CD4-positive, alpha-beta T cell treated with Interleukin-2 at 100 ng/mL for 4 hours (primary cell): Measurements from ENCODE around the gene IFNA14.
"Not testable (repeated sequence)": the region's sequence is repeated elsewhere in the genome, so short reads cannot be mapped to it uniquely, and the experiment has no call there.

Experiments
- DNase-seq: peaks from one replicate; pipeline ENCODE4 v3.0.0-alpha.2; 2020; ENCODE audit warnings: low spot score

The IFNA14 gene

DNA sequence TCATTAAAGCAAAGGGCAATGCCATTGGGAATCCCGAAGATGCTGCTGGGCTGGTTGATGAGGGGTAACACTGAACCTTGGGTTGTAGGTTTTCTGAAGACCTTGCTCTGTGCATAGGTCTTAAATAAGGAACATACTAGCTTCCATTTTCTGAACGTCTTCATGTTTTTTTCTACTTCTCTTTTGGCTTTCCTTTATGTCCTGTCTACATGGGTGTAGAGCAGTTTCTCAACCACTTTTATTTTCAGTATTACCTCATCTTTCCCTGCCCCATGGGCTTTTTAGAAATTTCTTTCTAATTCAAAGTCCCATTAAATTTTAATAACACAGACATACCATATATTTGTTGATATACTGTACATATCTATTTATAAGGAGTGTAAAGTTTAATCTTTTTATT is at the start of gene IFNA14:
TSS of gene IFNA14 (minus strand) at position 95 of the 400 bp plus-strand sequence. CDS start at position 25, 70 bp downstream.
- no peak for DNase-seq

- DNase-seq, result no peak
These were observed 47.5 kb upstream of the IFNA14 start for GRCh38 chr9:21287280-21287679.

GRCh38 chr9:21286659-21287058 is 46.9 kb upstream of the IFNA14 start:
- DNase-seq, result no peak

GRCh38 chr9:21286099-21286498 is 46.3 kb upstream of the IFNA14 start:
- DNase-seq, result no peak

DNA sequence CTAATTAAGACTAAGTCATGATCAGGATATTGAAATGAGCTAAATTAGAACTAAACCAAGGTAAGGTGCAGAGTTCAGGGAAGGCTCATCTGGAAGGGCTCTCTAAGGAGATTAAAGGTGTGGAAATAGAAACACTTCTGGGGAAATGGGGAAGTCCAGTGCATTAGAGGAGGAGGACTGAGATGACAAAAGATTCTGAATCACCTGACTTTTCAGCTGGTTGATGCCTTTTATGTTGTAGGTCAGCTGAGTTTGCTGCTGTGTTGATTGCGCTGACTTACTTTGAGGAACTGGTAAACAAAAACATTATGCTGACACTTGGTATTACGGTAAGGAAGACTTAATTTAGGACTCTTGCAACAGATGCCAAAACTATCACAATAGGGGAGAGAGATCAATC is 41.5 kb upstream of the IFNA14 start:
- no peak for DNase-seq

DNA sequence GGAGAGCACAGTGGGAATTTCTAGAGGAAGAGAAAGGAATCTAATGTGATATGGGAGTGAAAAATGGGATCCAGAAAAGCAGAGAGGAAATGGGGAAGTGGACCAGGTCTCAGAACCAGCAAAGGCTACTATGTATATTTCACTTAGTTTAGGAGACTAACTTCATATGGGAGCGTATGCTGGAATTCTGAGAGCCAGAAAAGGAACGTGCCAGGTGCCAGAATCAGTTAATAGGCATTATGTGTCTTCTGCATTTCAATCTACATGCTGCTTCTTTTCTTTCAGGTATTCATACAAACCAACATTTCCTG is 28.5 kb upstream of the IFNA14 start:
- no peak for DNase-seq

DNA sequence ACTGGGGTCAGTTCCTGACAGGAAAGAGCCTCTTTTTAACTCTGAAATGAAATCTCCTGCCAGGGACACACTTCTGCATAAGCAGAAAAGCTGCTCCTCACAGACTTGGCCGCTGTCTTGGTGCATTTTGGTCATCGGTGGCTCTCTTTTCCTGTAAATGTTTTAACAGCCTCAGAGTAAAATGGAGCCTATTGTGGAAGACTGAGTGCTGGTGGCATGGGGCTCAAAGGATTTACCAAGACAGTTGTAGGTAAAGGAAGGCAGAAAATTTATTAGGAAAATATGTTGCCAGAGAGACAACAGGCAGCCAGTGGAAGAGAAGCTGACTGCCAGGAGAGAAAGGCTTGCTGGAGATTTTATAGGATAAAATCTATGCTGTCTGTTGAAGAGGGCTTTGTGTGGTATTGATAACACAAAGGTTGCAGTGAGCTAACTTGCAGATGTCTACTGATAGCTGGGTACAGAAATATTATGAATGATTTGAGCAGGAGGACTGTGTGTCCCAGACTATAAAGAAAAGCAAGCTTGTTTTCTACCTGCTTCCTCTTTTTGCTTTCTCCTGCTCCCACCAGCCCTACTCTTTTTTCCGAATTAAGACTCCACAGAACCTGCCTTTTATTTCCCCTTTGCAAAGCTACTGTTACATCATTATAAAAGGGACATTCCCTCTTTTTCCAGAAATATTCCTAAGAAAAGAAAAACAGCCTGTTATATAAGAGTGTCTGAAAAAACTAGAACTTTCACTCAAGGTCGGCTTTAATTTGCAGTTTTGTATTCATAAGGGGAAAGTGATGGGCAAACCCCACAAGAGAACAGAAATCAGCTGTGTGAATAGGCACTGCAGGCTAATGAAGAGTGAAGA is 27.9 kb upstream of the IFNA14 start:
- DNase-seq, result no peak

DNA sequence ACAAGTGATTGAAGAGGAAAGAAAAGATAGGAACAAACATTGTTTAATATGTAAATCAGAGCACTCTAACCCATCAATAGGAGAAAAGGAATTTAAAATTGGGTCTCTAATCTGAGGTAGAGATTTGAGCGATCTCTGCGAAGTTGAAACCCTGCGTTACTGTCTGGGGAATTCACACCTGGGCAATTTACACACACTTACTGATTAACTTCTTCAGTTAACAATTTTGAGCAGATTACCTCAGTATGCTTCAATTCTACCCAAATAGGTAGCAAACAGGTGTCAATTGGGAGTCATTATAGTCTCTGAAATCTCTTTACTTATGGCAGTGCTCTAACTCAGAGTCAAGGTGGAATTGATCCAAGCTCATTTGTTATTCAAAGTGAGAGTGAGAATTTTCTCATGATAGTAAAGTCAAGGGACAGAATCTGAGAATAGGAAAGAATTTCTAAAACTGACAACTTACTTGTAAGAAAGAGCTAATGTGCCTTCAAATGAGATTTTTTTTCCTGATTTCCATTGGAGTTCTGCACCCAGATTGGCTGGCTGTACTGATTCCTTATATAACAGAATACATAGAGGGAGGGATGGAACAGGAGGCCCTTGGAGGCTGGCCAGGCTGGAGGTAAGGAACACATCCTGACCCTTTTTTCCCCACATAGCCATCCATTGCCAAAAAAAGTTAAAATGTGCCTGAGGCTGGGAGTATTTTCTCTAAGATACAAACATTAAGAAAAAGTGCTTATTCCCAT is 27.1 kb upstream of the IFNA14 start:
- DNase-seq, result no peak

DNA sequence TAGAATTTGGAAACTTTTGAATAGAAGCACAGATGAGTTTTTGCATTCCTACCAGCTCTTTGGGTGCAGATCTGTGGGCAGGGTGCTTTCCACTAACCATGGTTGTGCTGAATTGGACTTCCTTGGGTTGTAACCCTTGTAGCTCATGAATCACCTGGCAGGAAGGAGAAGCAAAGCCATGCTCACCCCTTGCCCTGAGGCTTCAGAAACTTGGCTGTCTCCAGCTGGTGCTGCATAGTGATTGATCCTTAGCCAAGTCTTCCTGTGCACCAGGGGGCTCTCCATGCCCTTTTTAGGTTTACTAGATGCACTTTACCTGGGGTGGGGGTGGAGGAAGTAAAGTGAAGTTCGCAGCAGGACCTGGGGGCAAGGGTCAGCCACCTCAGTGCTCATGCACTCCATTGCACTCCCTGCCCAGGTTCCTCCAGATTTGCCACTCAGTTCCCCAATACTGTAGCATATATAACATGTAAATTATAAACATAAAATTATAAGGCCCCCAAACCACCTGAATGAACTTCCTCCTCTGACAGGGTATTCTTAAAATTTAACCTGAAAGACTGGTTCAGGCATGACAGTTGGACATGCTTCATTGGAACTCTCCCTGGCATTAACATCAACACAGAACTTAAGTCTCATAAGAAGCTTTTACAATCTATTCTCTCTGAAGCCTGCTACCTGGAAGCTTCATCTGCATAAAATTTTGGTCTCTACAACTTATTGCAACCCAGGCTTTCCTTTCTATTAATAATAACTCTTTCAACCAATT is 25.8 kb upstream of the IFNA14 start:
- DNase-seq, result no peak

DNA sequence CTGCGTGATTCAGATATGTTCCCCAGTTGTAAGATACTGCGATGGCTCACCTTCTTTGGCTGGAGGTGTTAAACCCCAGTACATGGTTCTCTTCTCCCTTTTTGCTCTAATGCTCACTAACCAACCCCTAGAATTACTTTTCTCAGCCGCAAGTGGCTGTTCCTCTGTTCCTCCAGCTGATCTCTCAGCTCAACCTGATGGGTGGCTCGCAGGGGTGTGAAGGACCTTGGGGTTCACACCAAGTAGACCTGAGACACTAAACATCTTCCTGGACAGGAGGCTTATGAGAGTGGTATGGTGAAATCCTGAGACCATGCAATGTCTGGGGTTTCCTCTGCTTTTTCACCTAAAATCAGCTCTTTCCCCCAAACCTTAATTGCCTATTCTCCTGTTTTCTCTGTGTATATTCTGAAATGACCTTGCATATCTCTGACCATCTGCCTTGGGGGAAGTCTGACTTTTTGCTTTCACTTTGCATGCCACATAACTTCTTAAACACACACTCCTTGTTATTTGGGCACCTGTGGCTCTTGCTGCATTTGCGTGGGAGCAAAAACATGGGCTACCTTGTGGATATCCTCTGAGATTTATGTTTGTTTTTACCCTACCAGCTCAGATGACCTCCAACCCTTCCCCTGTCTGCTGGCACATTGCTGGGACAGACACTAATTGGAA is 15.9 kb upstream of the IFNA14 start:
- no peak for DNase-seq

DNA sequence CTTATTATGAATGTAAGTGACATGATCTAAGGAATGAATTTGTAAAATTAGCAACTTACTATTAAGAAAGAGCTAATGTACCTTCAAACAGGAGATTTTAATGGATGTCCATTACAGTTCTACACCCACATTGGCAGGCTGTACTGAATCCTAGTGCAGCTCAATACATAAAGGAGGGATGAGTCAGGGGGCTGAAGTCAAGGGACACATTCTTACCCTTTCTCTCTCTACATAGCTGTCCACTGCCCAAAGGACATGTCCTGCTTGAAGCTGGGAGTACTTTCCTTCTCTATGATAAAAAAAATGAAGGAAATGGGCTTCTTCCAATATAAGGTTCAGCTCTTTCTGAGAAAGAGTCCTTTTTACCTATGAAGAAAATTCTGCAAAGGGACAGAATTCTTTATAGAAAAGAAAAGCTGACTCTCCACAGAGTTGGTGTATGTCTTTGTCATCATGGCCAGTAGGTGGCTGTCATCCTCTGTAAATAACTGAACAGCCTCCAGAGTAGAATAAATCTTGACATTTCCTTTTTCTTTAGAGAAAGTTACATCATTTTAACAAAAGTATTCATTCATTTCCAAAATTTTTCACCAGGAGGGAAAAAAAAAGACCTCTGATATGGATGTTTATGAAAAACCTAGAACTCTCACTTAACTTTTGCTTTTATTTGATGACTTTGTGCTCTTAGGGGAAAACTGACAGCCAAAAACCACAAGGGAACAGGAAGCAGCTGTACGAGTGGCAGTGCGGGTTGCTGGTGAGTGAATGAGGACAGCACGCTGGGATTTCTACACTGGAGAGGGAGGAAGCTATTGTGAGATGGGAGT is 13.1 kb upstream of the IFNA14 start:
- DNase-seq, result peak; percentile 8

DNA sequence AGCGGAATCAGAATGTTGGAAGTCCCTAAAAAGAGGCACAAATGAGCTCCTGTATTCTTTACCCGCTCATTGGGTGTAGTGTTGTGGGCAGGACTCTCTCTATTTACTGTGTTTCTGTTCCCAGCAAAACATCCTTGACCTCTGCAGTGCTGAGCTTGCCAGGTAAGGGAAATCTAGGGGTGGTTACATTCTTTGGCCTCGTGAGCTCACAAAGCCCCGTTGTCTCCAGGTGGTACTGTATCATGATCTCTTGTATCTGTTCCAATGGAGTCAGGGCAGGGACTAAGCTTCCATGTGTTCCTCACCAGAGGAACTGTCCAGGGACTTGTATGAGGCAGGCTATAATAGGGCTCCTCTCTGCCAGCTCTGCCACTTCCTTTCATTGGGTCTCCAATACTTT is 11.8 kb upstream of the IFNA14 start:
- no peak for DNase-seq

- DNase-seq, result no peak
These were observed 11.4 kb upstream of the IFNA14 start for GRCh38 chr9:21251190-21251589.

- no peak for DNase-seq
These were observed 5.0 kb upstream of the IFNA14 start for GRCh38 chr9:21244836-21245235.

DNA sequence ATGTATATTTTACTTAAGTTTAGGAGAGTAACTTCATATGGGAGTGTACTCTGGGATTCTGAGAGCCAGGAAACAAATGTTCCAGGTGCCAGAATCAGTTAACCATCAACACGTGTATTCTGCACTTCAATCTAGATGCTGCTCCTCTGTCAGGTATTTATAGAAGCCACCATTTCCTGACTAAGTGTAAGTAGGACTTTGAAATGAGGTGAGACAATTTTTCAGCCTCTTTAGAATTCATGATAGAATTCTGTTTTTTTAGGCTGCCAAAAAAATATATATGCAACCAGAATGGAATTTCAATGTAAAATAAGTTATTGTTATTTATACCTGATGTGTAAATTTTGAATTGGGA is 3.5 kb downstream of the IFNA14 start:
- not testable (repeated sequence) for DNase-seq

GRCh38 chr9:21235468-21236359 is 4.1 kb downstream of the IFNA14 start:
- DNase-seq, result peak; percentile 35

- no peak for DNase-seq
These were observed 5.6 kb downstream of the IFNA14 start for GRCh38 chr9:21234153-21234687.

- DNase-seq, result no peak
These were observed 6.5 kb downstream of the IFNA14 start for GRCh38 chr9:21233258-21233657.

DNA sequence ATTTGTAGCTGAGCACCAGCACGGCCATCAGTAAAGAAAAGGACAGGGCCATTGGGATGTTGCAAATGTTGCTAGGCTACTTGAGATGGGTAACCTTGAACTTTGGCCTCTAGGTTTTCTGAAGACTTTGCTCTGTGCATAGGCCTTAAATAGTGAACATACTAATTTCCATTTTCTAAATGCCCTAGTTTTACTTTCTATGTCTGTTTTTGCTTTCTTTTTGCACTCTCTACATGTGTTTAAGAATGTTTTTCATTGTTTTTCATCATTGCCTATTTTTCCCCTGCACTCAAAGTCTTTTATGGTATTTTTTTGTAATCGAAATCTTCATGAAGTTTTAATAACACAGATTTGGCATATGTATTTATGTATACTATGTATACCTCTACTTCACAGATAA is 11.7 kb downstream of the IFNA14 start, which contains the start of gene IFNA17:
TSS of gene IFNA17 (minus strand) at position 101 of the 400 bp plus-strand sequence. CDS start at position 52, 49 bp downstream.
- DNase-seq, result no peak

DNA sequence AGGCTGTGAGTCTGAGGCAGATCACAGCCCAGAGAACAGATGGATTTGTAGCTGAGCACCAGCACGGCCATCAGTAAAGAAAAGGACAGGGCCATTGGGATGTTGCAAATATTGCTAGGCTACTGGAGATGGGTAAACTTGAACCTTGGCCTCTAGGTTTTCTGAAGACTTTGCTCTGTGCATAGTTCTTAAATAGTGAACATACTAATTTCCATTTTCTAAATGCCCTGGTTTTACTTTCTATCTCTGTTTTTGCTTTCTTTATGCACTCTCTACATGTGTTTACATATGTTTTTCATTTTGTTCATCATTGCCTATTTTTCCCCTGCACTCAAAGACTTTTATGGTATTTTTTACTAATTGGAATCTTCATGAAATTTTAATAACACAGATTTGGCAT is 22.6 kb downstream of the IFNA14 start, which contains the start of gene IFNA16:
TSS of gene IFNA16 (minus strand) at position 101 of the 400 bp plus-strand sequence. CDS start at position 95, 6 bp downstream.
- not testable (repeated sequence) for DNase-seq
